H9 (cell line): ENCODE results near the gene CCDC38. TPM values are rescaled to one million over a fixed set of nuclear protein-coding genes. Genes with fewer than 3 reads are reported as not detected.
A peak's percentile ranks its signal among the peaks of the same experiment; 100 is the strongest.

Experiments used
- DNase-seq: peaks from one replicate; pipeline ENCODE4 v3.0.0-alpha.2; 2017
- H2AFZ ChIP-seq: one replicate; pipeline ENCODE4 v1.6.1; 2013; ENCODE audit warnings: mild to moderate bottlenecking, low read length, control low read depth, moderate library complexity
- H2AK5ac ChIP-seq: 2 replicates; pipeline ENCODE4 v1.6.1; 2013; ENCODE audit warnings: low read length, control low read depth, mixed read lengths; ENCODE audit not compliant: insufficient read length
- H2BK120ac ChIP-seq: one replicate; pipeline ENCODE4 v1.6.1; 2013; ENCODE audit warnings: low read depth, mild to moderate bottlenecking, low read length, control low read depth, inconsistent platforms; ENCODE audit not compliant: poor library complexity, severe bottlenecking
- H2BK12ac ChIP-seq: 2 replicates; pipeline ENCODE4 v1.6.1; 2013; ENCODE audit warnings: low read length, control low read depth, mixed read lengths, low read depth; ENCODE audit not compliant: insufficient read length
- H2BK15ac ChIP-seq: 2 replicates; pipeline ENCODE4 v1.6.1; 2013; ENCODE audit warnings: low read depth, low read length, control low read depth
- H2BK20ac ChIP-seq: one replicate; pipeline ENCODE4 v1.6.1; 2013; ENCODE audit warnings: low read depth, mild to moderate bottlenecking, low read length, control low read depth, inconsistent platforms; ENCODE audit not compliant: poor library complexity, severe bottlenecking
- H2BK5ac ChIP-seq: 2 replicates; pipeline ENCODE4 v1.6.1; 2013; ENCODE audit warnings: low read length, control low read depth, mixed read lengths; ENCODE audit not compliant: insufficient read length
- H3K14ac ChIP-seq: 2 replicates; pipeline ENCODE4 v1.6.1; 2013; ENCODE audit warnings: low read length, control low read depth; ENCODE audit not compliant: insufficient read depth
- H3K18ac ChIP-seq: 2 replicates; pipeline ENCODE4 v1.6.1; 2013; ENCODE audit warnings: low read depth, mild to moderate bottlenecking, mixed read lengths, low read length, control low read depth; ENCODE audit not compliant: insufficient read length
- H3K23ac ChIP-seq: 2 replicates; pipeline ENCODE4 v1.6.1; 2013; ENCODE audit warnings: low read length, control low read depth, mixed read lengths, low read depth; ENCODE audit not compliant: insufficient read length
- H3K23me2 ChIP-seq: 2 replicates; pipeline ENCODE4 v1.6.1; 2013; ENCODE audit warnings: low read depth, mild to moderate bottlenecking, mixed read lengths, low read length, control low read depth; ENCODE audit not compliant: insufficient read length, poor library complexity, severe bottlenecking
- H3K27ac ChIP-seq: 2 replicates; pipeline ENCODE4 v1.5.1; 2013; ENCODE audit warnings: low read length, control low read depth, mixed read lengths, low read depth; ENCODE audit not compliant: insufficient read length
- H3K27me3 ChIP-seq: 2 replicates; pipeline ENCODE4 v1.6.1; 2013; ENCODE audit warnings: low read length, control low read depth, inconsistent platforms; ENCODE audit not compliant: insufficient read depth
- H3K4ac ChIP-seq: 2 replicates; pipeline ENCODE4 v1.6.1; 2013; ENCODE audit warnings: low read depth, mild to moderate bottlenecking, control low read depth, inconsistent platforms, low read length, moderate library complexity
- H3K4me1 ChIP-seq: 2 replicates; pipeline ENCODE4 v1.6.1; 2013; ENCODE audit warnings: low read length, control low read depth, inconsistent platforms; ENCODE audit not compliant: insufficient read depth
- H3K4me2 ChIP-seq: 2 replicates; pipeline ENCODE4 v1.6.1; 2013; ENCODE audit warnings: low read length, control low read depth, mixed read lengths; ENCODE audit not compliant: insufficient read length, insufficient read depth
- H3K56ac ChIP-seq: 2 replicates; pipeline ENCODE4 v1.6.1; 2013; ENCODE audit warnings: low read depth, mild to moderate bottlenecking, mixed read lengths, low read length, control low read depth; ENCODE audit not compliant: insufficient read length
- H3K79me1 ChIP-seq: 2 replicates; pipeline ENCODE4 v1.6.1; 2013; ENCODE audit warnings: low read depth, mild to moderate bottlenecking, moderate library complexity, low read length, control low read depth, inconsistent platforms; ENCODE audit not compliant: insufficient read depth, poor library complexity, severe bottlenecking
- H3K79me2 ChIP-seq: 2 replicates; pipeline ENCODE4 v1.6.1; 2013; ENCODE audit warnings: low read length, control low read depth, inconsistent platforms; ENCODE audit not compliant: insufficient read depth
- H3K9ac ChIP-seq: 2 replicates; pipeline ENCODE4 v1.6.1; 2013; ENCODE audit warnings: low read length, control low read depth, mixed read lengths; ENCODE audit not compliant: insufficient read length; ENCODE audit errors: extremely low read depth
- H3K9me3 ChIP-seq: one replicate; pipeline ENCODE4 v1.6.1; 2013; ENCODE audit warnings: low read depth, low read length, inconsistent platforms; ENCODE audit not compliant: control insufficient read depth
- H3T11ph ChIP-seq: one replicate; pipeline ENCODE4 v1.6.1; 2013; ENCODE audit warnings: mild to moderate bottlenecking, low read length, control low read depth, inconsistent platforms
- H4K20me1 ChIP-seq: one replicate; pipeline ENCODE4 v1.6.1; 2013; ENCODE audit not compliant: control insufficient read depth, insufficient read length, insufficient read depth
- H4K5ac ChIP-seq: 2 replicates; pipeline ENCODE4 v1.6.1; 2013; ENCODE audit warnings: low read depth, mild to moderate bottlenecking, mixed read lengths, low read length, control low read depth; ENCODE audit not compliant: insufficient read length
- H4K8ac ChIP-seq: replicated peaks from 2 replicates; pipeline ENCODE4 v1.6.1; 2013; ENCODE audit warnings: low read length, control low read depth, mixed read lengths, low read depth; ENCODE audit not compliant: insufficient read length
- H4K91ac ChIP-seq: 2 replicates; pipeline ENCODE4 v1.6.1; 2013; ENCODE audit warnings: low read depth, mild to moderate bottlenecking, moderate library complexity, mixed read lengths, low read length, control low read depth; ENCODE audit not compliant: insufficient read length
- H3K27ac Mint-ChIP-seq, 3 experiments: 2 replicates in 2 of 3; 3 replicates in 1 of 3; pipeline ENCODE4 v1.8.0; 2020 to 2021; ENCODE audit warnings: mixed read lengths in 3 of 3, mild to moderate bottlenecking in 1 of 3, moderate library complexity in 1 of 3
- H3K27me3 Mint-ChIP-seq: 2 replicates; pipeline ENCODE4 v1.8.0; 2021; ENCODE audit warnings: low read depth, mild to moderate bottlenecking, moderate library complexity, mixed read lengths
- H3K36me3 Mint-ChIP-seq, 3 experiments: 2 replicates in 2 of 3; 3 replicates in 1 of 3; pipeline ENCODE4 v1.8.0; 2020 to 2021; ENCODE audit warnings: low read depth in 3 of 3, mixed read lengths in 3 of 3; ENCODE audit not compliant: insufficient read depth in 1 of 3
- H3K4me1 Mint-ChIP-seq, 2 experiments: 2 replicates each; pipeline ENCODE4 v1.8.0; 2020; ENCODE audit warnings: mixed read lengths in 2 of 2
- H3K4me3 Mint-ChIP-seq, 2 experiments: 2 replicates in 1 of 2; 3 replicates in 1 of 2; pipeline ENCODE4 v1.8.0; 2020 to 2021; ENCODE audit warnings: mild to moderate bottlenecking in 2 of 2, mixed read lengths in 2 of 2, moderate library complexity in 1 of 2
- H3K9me3 Mint-ChIP-seq, 2 experiments: 2 replicates in 1 of 2; 3 replicates in 1 of 2; pipeline ENCODE4 v1.8.0; 2020; ENCODE audit warnings: mild to moderate bottlenecking in 2 of 2, mixed read lengths in 2 of 2, moderate library complexity in 1 of 2
- WGBS: extraction: QIAGEN DNeasy Blood & Tissue Kit; methylation state at CpG from one replicate; pipeline ENCODE4 v1.1.7; 2013; ENCODE audit warnings: missing lambda C conversion rate, low lambda C conversion rate, mixed read lengths; ENCODE audit not compliant: insufficient read length; ENCODE audit errors: extremely low coverage; 5-methylcytosine and 5-hydroxymethylcytosine counted together
- total RNA-seq: library from RNA; stranded (reverse); gene quantifications from 2 replicates; pipeline ENCODE4 v1.2.1, GENCODE V29; 2021
- TF ChIP-seq, protein P1 (sequence below): fragments of 200-600 bp; sonication (generic); conservative IDR thresholded peaks from 3 replicates; pipeline ENCODE4 v1.8.0; 2021; ENCODE audit warnings: antibody characterized with exemption, mild to moderate bottlenecking

Gene CCDC38
- total RNA-seq, 1 experiment from 2014 or later = not detected

DNA sequence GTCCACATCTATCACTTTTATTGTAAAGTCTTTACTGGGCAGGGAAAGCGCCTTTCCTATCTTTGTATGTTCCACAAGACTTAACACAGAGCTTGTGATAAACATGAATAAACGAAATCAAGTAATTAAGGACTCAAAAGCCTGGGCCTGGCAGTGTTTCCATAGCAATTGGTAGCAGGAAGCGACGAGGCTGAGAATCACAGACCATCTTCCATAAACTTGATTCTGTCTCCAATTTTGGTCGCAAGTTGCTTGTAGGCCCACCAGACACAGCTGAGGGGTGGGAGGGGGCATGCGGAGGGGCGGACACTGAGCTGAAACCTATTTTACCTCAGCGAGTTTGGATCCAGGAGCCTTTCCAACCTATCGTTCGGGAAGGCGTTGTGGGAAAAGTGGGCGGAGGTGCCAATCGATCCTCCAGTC is 302 bp downstream of the CCDC38 start:
- H3K27me3 Mint-ChIP-seq = peaks cover 36% of the 10 kb centered on the region
- Histone ChIP-seq H3K18ac (peak overlapping the region; percentile 47), H4K5ac (no peak overlapping the region), H2BK15ac (no peak overlapping the region), H3K79me1 (no peaks in the 10 kb centered on the region), H3K27ac (no peak overlapping the region), H4K20me1 (no peaks in the 10 kb centered on the region), H3T11ph (no peak overlapping the region), H3K56ac (no peak overlapping the region), H2BK5ac (no peak overlapping the region), H3K23ac (no peak overlapping the region), H2AK5ac (no peak overlapping the region), H3K4ac (no peak overlapping the region), H2BK20ac (no peak overlapping the region), H3K14ac (no peak overlapping the region), H3K9me3 (no peaks in the 10 kb centered on the region), H3K23me2 (peaks cover 5% of the 10 kb centered on the region), H3K27me3 (peaks cover 5% of the 10 kb centered on the region; the same call in 1 of the 2 replicates), H3K9ac (peak overlapping the region; percentile 56), H2AFZ (no peak overlapping the region), H2BK120ac (no peak overlapping the region), H3K4me2 (peak overlapping the region; percentile 76), H4K8ac (no peak overlapping the region), H3K79me2 (no peaks in the 10 kb centered on the region), H2BK12ac (no peak overlapping the region), H4K91ac (no peak overlapping the region), H3K4me1 (no peaks in the 10 kb centered on the region)
- peaks cover 9 to 19% of the 10 kb centered on the region in 2 experiments; a peak in 3 of 4 replicates for H3K4me1 Mint-ChIP-seq
- peaks cover 3 to 7% of the 10 kb centered on the region in 2 experiments; a peak in 4 of 5 replicates for H3K9me3 Mint-ChIP-seq
- peak overlapping the region; percentile 84 to 89 for H3K4me3 Mint-ChIP-seq
- DNase-seq = no peak
- TF ChIP-seq, protein P1, sequence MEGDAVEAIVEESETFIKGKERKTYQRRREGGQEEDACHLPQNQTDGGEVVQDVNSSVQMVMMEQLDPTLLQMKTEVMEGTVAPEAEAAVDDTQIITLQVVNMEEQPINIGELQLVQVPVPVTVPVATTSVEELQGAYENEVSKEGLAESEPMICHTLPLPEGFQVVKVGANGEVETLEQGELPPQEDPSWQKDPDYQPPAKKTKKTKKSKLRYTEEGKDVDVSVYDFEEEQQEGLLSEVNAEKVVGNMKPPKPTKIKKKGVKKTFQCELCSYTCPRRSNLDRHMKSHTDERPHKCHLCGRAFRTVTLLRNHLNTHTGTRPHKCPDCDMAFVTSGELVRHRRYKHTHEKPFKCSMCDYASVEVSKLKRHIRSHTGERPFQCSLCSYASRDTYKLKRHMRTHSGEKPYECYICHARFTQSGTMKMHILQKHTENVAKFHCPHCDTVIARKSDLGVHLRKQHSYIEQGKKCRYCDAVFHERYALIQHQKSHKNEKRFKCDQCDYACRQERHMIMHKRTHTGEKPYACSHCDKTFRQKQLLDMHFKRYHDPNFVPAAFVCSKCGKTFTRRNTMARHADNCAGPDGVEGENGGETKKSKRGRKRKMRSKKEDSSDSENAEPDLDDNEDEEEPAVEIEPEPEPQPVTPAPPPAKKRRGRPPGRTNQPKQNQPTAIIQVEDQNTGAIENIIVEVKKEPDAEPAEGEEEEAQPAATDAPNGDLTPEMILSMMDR = no peak
- WGBS = no CpG with 5 or more reads among the region's 13 CpGs
- peaks cover 0 to 4% (median 0%) of the 10 kb centered on the region in 3 experiments; a peak in 2 of 7 replicates for H3K36me3 Mint-ChIP-seq
- no peak overlapping the region; a peak in 1 of 7 replicates for H3K27ac Mint-ChIP-seq
